Activated CD4-positive, alpha-beta T cell treated with anti-CD3 and anti-CD28 coated beads, Interleukin-2, amount 50 U/mL, for 4 hours (primary cell): ENCODE measurements around the gene PHF21B.

Experiments
- DNase-seq, 2 experiments: peaks; one replicate each; pipeline ENCODE4 v3.0.0-alpha.2; 2020

PHF21B gene

GRCh38 chr22:45010532-45010900 lies 711 bp upstream of the PHF21B start:
- DNase-seq, result no peak

DNA sequence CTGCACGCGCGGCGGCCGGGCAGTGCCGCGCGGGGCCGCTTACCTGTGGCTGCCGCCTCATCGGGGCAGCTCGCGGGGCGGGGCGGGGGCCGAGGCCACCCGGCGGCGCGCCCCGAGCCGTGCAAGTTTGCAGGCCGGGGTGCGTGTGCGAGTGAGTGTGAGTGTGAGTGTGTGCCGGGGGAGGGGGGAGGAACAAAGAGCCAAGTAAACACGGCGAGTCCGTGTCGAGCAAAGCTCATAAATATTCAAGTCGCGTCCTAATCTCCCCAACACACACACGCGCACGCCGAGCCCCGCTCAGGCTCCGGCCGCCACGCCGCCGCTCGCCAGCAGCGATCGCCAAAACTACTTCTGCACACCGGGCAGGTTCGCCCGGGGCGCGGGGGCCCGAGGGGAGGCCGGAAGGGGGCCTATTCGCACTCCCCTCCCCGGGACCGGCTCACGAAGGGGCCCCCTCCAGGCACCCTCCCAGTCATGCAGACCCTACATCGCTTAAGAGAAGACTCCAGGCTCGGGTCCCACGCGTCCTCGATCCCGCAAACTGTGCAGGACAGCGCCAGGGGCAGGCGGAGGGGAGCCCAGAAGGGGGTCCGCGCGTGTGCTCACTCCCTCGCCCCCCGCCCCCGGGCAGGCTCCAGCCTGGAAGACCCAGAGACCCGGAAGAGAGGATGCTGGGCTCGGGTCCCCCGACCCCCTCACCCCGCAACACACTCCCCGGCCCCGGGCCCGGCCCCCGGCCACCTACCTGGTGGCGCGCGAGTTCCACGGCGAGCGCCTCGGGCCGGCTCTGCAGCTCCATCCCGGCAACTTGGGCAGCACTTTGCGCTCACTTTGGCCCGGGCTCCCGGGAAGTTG lies 827 bp downstream of the PHF21B start:
- DNase-seq, result no peak

DNA sequence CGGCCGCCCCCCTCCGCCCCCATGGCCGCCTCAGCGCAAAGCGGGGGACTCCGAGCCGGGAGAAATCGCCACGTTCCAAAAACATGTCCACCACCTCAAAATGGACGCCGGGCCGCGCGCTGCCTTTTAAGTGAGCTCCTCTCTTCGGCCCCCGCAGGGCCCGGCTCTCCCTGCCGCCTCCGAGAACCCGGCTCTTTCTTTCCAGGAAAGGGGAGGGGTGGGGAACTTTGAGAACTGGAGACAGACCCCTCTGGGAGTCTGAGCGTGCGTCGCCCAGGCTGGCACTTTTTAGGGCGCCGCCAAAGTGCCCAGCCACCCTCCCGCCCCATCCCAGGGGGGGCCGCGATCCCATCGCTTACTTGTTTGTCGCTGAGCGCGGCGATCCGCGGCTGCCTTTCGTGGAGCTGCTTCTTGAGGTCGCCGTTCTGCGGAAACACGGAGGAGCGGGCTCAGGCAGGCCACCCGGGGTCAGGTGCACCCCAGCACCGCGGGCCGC lies 1.6 kb downstream of the PHF21B start:
- no peak for DNase-seq

DNA sequence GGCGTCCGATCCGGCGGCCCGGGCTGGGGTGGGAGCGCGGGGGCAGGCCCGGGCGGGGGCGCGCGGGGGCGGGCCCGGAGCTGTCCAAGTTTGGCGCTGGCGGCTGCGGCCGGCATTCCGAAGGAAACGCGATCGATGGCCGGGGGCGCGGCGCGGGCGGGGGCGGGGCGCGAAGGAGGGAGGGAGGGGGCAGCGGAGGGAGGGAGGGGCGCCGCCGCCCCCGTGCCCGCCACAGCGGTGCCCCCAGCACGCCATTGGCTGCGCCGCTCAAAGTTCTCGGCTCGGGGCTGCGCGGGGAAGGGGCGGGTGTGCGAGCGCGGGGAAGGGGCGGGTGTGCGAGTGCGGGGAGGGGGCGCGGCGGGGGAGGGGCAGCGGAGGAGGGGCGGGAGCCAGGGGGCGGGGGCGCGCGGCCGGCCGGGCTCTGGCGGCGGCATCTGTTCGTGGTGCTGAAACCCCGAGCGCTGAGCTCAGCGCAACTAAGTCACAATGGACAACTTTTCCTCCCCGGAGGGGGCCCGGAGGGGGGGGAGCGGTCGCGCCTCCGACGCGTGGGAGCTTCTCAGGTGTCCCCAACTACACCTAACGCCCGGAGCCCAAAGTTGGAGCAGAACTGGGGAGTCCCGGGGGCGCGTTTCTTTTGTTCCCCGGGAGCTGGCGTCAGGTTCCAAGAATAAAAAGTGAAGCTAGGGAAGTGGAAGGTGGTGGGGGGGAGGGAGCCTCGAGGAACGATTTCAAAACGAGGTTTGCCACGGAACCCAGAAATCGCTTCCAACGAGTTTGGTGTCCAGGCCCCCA lies 2.2 kb downstream of the PHF21B start:
- DNase-seq, result no peak

DNA sequence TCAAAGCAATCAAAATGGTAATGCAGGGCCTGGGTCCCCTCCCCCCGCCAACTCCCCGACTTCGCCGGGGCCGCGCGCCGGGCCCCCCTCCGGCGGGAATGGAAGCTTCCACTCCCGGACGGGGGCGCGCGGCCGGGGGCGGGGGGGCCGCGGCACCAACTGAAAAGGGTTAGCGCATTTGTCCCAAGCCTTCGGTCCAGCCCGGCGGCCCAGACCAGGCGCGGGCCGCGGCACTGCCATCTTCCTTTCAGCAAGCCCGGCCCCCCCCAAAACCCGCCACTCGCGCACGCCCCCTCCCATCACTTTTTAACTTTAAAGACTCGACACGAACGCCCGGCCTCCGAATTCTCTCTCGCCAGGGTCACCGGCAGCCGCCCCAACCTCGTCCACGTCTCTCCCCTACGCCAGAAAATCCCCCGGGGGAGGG lies 2.8 kb downstream of the PHF21B start:
- no peak for DNase-seq

DNA sequence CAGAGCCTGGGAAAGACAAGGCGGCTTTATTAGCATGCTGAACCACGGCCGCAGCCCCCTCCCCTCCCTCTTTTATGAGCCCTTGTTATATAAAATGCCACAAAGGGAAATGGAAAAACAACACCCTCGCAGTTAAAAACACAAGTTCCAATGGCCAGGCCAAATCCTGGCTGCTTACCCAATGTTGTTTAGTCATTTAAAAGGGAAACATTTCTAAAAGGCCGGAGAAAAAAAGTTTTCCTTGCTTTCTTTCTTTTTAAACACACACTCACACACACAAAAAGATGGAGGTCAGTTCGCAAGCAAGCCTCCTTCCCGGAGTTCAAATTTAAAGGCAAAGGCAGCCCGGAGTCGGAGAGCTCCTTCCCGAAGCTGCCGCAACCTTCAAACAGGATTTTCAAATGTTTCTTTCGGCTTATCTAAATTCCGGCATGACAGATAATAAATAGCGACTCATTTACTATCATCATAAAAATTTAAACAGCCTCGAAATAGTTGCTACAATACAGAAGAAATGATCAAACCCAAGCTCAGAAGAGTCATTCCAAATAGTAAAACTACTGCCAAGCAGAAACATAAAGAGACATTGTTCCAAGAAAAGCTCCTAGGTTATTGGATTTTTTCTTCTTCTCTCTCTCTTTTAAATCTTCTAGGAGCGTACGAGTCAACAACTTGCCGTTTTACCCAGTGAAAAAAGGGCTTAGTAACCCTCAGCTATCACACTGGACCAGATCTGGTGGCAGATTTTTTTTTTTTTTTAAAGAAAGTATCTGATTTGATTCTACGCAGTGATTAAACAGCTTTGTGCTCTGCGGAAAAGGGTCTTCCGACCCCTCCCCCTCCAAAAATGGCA lies 3.5 kb downstream of the PHF21B start:
- DNase-seq, result no peak

GRCh38 chr22:45001653-45002052 lies 8.2 kb downstream of the PHF21B start:
- DNase-seq, result no peak

- DNase-seq, result no peak
Measured at GRCh38 chr22:45000330-45000729, 9.5 kb downstream of the PHF21B start.

DNA sequence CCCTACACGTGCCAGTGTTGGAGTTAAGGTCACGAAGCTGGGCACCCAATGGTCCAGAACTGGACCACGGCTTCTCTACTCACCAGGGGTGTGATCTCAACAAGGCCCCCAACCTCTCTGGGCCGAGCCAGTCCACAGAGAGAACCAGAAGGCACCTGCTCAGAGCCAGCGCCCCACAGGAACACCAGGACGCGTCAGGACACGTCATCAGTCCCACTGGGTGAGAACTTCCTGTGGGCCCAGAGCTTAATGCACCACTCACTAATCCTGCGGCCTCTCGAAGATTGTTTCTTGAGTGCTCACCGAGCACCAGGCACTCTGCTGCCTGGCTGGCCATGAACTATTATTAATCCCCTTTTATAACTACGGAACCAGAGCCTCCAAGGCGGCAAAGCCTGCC lies 10.1 kb downstream of the PHF21B start:
- no peak for DNase-seq

- DNase-seq, result no peak
Measured at GRCh38 chr22:44999231-44999630, 10.6 kb downstream of the PHF21B start.

- no peak for DNase-seq
Measured at GRCh38 chr22:44998296-44998695, 11.5 kb downstream of the PHF21B start.

- DNase-seq, result no peak
Measured at GRCh38 chr22:44997060-44997459, 12.7 kb downstream of the PHF21B start.

DNA sequence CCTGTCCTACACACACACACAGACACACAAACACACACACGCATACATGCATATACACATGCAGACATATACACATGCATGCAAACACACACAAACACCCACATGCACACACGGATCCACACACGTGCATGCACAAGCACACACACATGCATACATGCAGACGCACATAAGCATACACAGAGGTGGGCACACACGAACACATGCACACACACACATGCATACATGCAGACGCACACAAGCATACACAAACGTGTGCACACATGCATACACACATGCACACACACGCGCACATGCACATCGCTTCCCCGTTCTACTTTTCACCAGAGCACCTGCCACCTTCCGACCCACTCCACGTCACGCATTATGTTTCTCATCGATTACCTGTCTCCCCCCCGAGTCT lies 13.2 kb downstream of the PHF21B start:
- no peak for DNase-seq

DNA sequence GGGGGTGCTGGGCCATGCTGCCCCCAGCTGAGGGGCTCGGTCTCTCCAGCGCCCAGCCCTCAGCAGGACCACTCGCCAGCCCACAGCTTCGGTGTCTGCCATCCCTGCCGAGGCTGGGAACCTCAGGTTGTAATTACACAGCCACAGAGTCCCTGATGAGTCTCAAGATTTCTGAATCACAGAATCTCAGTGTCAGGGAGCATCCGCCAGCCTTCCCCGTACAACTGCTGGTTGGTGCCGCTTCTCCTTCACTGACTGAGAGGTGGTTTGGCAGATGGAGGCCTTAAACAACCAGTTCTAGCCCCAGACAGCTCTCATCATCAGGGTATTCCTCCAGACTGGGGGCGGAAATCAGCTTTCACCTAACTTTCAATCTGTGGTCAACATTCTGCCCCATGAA lies 13.7 kb downstream of the PHF21B start:
- no peak for DNase-seq

DNA sequence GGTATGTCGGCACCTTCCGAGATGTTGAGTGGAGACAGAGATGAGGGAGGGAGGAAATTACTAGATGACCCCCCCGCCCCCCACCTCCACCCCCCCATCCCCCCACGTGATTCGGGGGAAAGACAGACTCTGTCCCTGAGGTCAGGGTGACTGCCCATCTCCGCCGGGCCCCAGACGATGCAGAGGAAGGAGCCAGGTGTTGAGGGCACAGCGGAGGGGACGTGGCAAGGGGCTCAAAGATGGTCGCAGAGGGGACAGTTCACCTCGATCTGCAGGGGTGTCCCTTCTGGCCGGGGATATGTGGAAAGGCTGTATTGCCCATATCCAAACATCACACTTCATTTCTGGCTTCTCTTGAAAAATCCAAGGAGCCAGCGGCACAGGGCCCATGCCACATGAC lies 14.1 kb downstream of the PHF21B start:
- DNase-seq, result no peak

DNA sequence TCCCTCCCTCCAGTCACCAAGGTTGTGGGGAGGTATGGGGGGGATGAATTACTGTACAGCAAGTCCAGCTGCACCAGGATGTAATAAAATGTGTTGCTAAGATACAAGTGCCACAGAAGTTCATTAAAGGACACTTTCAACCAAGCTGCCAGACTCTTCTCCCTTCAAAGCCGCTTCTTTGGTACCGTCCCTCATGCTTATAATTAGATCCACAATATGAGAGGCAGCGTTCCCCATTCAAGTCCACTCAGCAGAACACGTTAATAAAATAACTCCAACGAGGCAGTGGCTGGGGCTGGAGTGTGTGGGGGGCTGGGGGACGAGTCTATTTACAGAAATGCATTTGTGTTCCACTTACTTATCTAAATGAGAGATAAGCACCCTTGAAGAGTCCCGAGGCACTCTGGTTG lies 14.7 kb downstream of the PHF21B start:
- DNase-seq, result no peak

DNA sequence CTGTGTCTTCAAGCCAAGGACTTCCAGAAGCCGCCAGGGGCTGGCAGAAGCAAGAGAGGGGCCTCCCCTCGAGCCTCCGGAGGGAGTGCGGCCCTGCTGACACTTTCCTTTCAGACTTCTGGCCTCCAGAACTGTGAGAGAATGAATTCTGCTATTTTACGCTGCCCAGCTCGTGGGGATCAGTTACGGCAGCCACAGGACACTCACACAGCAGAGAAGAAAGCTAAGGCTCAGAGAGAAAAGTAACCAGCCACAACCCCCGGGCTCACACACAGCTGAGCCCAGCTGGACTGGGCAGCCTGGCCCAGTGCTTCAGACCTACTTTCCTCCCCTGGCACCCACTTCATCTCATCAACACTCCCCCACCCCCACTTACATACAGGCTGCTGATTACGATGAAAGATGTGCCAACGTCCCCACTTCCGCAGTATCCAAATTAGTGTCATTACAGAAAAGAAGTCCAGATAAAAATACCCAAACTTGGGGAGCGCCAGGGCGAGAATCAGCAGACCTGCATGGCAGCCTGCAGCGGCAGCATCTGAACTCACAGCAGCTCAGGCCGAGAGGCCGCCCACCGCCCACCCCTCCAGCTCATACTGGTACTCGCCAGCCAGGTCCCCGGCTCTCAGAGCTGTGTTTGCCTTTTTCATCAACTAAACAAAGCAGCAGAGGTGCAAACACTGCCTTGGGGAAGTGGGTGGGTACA lies 15.3 kb downstream of the PHF21B start:
- no peak for DNase-seq

DNA sequence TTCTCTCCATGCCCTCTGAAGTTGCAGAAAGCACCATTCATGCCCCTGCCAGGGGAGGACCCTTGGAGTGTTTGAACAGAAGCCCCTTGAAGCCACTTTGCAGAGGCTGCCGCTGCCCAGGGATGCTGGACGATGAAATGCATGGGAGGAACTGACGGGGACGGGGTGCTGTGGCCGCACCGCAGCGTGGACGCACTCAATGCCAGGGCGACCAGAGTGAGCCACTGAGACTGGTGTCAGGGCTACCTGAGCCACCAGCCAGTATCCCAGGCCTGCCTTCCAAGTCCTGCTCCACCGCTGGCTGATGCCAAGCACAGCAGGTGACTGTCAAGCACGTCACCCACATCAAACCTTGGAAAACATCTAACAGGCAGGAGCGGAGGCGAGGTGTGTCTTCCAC lies 17.6 kb downstream of the PHF21B start:
- no peak for DNase-seq

DNA sequence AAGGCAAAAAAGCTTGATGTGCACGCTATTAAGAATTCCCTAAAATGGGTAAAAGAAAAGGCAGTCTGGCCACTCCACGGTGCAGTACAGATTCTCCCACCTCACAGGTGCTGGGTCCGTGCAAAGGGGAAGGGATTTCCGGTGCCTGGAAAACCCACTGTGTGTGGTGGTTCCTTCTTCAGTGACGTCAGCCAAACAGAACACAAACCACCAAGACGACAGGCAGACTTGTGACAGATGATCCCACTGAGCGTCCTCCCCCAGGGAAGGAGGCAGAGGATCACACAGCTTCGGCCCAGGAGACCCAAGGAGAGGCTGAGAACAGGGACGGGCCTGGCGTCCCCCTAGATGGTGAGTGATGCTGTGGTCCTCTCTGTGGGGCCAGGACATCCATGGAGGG lies 18.6 kb downstream of the PHF21B start:
- no peak for DNase-seq

GRCh38 chr22:44990810-44991209 lies 19.0 kb downstream of the PHF21B start:
- DNase-seq, result no peak

DNA sequence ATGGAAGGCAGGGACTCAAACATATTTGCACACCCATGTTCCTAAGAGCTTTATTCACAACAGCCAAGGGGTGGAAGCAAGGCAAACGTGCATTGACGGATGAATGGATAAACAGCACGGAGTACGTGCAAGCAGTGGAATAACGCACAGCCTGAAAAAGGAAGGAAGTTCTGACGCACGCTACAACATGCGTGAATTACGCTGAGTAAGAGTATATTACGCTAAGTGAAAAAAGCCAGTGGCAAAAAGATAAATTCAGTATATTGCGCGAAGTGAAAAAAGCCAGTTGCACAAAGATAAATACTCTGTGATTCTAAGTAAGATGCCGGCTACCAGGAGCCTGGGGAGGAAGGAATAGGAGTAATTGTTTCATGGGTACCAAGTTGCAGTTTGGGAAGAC lies 19.5 kb downstream of the PHF21B start:
- no peak for DNase-seq

DNA sequence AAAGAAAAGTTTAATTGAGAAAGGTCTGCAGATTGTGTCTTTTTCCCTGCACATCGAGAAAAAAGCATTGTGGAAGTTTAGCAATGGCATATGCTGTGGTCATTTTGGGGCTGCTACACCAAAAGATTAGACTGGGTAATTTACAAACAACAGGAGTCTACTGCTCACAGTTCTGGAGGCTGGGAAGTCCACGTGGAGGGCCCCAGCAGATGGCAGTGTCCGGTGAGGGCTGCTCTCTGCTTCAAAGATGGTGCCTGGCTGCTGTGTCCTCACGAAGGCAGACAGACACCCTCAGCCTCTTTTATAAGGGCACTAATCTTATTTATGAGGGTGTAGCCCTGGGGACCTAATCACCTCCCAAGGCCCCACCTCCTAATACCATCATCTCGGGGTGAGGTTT lies 21.1 kb downstream of the PHF21B start:
- DNase-seq, result no peak

DNA sequence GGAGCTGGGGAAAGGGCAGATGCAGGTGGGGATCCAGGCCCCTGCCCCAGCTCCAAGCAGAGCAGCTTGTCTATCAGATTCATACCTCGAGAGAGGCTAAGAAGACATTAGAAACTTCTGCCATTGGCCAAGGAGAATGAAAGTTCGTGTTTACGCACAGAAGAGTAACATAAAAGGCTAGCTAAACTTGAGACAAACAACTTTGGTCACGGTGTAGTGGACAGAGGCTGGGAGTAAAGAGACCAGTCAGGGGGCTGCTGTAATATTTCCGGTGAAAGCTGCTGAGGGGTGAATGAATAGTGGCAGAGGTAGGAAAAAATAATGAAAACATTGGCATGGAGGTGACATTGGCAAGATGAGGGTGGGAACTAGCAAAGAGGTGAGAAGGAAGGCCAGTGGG lies 22.9 kb downstream of the PHF21B start:
- no peak for DNase-seq
